Panc1 (cell line): ENCODE results near the gene MOB3C. TPM values are rescaled to one million over a fixed set of nuclear protein-coding genes. Genes with fewer than 3 reads are reported as not detected.

ENCODE experiments used
- ATAC-seq: fragments of 200-7000 bp; cut with Tn5 transposase; 2 replicates; pipeline ENCODE4 v1.9.1; 2020; ENCODE audit warnings: mild to moderate bottlenecking, moderate library complexity
- BruUV-seq: library from RNA; stranded (reverse); fragments of 400-500 nt; replicated peaks from 2 replicates; lab custom pipeline; 2021; lab: Mats Ljungman, UMichigan
- CTCF ChIA-PET: fragments of 300-600 bp; sonication (Branson Sonifier 250); formaldehyde crosslinking; loops from one replicate; lab custom pipeline; 2022; ENCODE audit warnings: antibody characterized with exemption; lab: Charles Lee
- POLR2A ChIA-PET: fragments of 300-600 bp; sonication (Branson Sonifier 250); formaldehyde crosslinking; loops from one replicate; lab custom pipeline; 2022; ENCODE audit warnings: antibody characterized with exemption; lab: Charles Lee
- DNase-seq: peaks from one replicate; pipeline ENCODE4 v3.0.0-alpha.2; 2010; ENCODE audit warnings: low read depth, low spot score
- H3K27ac ChIP-seq: 2 replicates; pipeline ENCODE4 v1.5.1; 2011; ENCODE audit warnings: mild to moderate bottlenecking, low read length, inconsistent platforms
- H3K27me3 ChIP-seq: fragments of 200-500 bp; sonication (Bioruptor generic); 2 replicates; pipeline ENCODE4 v1.6.0; 2014; ENCODE audit warnings: low read length, inconsistent platforms; ENCODE audit not compliant: control insufficient read depth, insufficient read depth
- H3K36me3 ChIP-seq: fragments of 200-500 bp; sonication (Bioruptor generic); 2 replicates; pipeline ENCODE4 v1.5.1; 2014; ENCODE audit warnings: inconsistent platforms, mild to moderate bottlenecking, low read length, moderate library complexity; ENCODE audit not compliant: control insufficient read depth, insufficient read depth
- H3K4me1 ChIP-seq: 2 replicates; pipeline ENCODE4 v1.5.1; 2011; ENCODE audit warnings: inconsistent platforms, mild to moderate bottlenecking, low read length, moderate library complexity; ENCODE audit not compliant: control insufficient read depth, insufficient read depth
- H3K4me3 ChIP-seq, 2 experiments: 2 replicates each; pipeline ENCODE4 v1.5.1; 2011 to 2012; ENCODE audit warnings: low read depth in 2 of 2, low read length in 2 of 2, mild to moderate bottlenecking in 2 of 2, inconsistent platforms in 1 of 2, moderate library complexity in 1 of 2
- H3K9me3 ChIP-seq: fragments of 200-500 bp; sonication (Bioruptor generic); 2 replicates; pipeline ENCODE4 v1.5.1; 2014; ENCODE audit warnings: low read depth, mild to moderate bottlenecking, inconsistent platforms, low read length, moderate library complexity; ENCODE audit not compliant: control insufficient read depth, insufficient read depth
- CTCF ChIP-seq: fragments of 450-650 bp; IDR thresholded peaks from 2 replicates; pipeline ENCODE4 v1.5.1; 2017; ENCODE audit warnings: mild to moderate bottlenecking
- POLR2AphosphoS5 ChIP-seq: IDR thresholded peaks from 2 replicates; pipeline ENCODE4 v1.6.1; 2012; ENCODE audit warnings: mild to moderate bottlenecking, low read depth, low read length, moderate library complexity
- SIN3A ChIP-seq: IDR thresholded peaks from 2 replicates; pipeline ENCODE4 v1.6.1; 2012; ENCODE audit warnings: low read depth, mild to moderate bottlenecking, low read length, moderate library complexity, borderline replicate concordance; ENCODE audit not compliant: insufficient read depth
- TCF7L2 ChIP-seq: IDR thresholded peaks from 2 replicates; pipeline ENCODE4 v1.6.1; 2011; ENCODE audit warnings: mild to moderate bottlenecking, low read depth, low read length, inconsistent platforms
- in situ Hi-C: cut with HindIII; loops from 2 replicates; pipeline ENCODE4 v1.10.0; 2016; ENCODE audit warnings: low sequenced_read_pairs, low pct_unique_long_range_greater_than_20kb
- intact Hi-C: fragments of 100-400 bp; cut with micrococcal nuclease; formaldehyde crosslinking; loops from one replicate; pipeline ENCODE4 v1.10.0; 2022; ENCODE audit not compliant: unreplicated experiment
- total RNA-seq: library from RNA; stranded (reverse); gene quantifications from one replicate; pipeline ENCODE4 v1.2.1, GENCODE V29; 2021; ENCODE audit not compliant: unreplicated experiment
- TF ChIP-seq, protein P1 (sequence below), 2 experiments: IDR thresholded peaks; 2 replicates each; pipeline ENCODE4 v1.6.1; 2011 to 2012; ENCODE audit warnings: low read depth in 2 of 2, control low read depth in 1 of 2, low read length in 1 of 2, mild to moderate bottlenecking in 1 of 2, moderate library complexity in 1 of 2; ENCODE audit not compliant: insufficient read depth in 1 of 2

MOB3C gene
- total RNA-seq, 1 experiment from 2014 or later: 10.5 TPM

DNA sequence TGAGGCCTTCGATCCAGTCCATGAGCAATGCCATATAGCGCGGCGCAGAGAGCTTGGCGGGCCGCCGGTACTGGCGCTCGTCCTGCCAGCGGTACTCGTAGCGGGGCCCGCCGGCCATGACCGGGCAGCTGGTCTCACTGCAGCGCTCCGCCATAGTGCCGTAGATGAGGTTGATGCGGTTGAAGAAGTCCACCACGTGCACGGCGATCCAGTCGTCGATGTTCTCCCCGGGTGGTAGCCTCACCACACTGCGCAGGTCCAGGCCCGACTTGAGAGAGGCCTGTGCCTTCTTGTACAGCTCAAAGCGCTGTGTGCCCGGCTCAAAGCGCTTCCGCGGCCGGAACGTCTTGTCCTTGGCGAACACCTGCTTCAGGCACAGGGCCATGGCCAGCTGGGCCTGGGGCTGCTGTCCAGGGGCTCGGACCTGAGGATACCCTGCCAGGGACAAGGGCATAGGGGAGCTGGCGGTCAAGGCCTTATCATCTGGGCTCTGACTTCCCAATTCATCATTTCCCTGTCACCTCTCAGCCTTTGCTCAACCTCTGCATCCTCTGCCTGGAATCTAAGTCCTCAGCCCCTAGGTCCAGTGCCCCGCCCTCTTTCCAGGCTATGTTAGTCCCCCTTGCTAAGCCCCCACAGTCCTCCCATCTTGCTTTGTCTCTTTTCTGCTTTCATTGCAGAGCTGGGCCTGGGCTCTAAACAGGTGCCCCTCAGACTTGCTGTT, 3.5 kb downstream of the MOB3C start:
- Histone ChIP-seq H3K27ac (no peak overlapping the region), H3K9me3 (no peaks in the 10 kb centered on the region), H3K4me1 (peaks cover 14% of the 10 kb centered on the region), H3K27me3 (no peaks in the 10 kb centered on the region), H3K4me3 (no peak overlapping the region), H3K36me3 (no peaks in the 10 kb centered on the region)
- CTCF ChIA-PET: interaction anchor here (0.6 kb wide), 1 partner anchor 11 kb away, joined by 3 read pairs; no protein-coding TSS in a partner anchor
- POLR2A ChIA-PET: interaction anchor here (0.5 kb wide), 1 partner anchor 49 kb away, joined by 12 read pairs; no protein-coding TSS in a partner anchor
- DNase-seq (no peak), ATAC-seq (no peak)
- TF ChIP-seq CTCF: no peak
- no peak for TF ChIP-seq TCF7L2
- TF ChIP-seq POLR2AphosphoS5: no peak
- TF ChIP-seq, protein P1, sequence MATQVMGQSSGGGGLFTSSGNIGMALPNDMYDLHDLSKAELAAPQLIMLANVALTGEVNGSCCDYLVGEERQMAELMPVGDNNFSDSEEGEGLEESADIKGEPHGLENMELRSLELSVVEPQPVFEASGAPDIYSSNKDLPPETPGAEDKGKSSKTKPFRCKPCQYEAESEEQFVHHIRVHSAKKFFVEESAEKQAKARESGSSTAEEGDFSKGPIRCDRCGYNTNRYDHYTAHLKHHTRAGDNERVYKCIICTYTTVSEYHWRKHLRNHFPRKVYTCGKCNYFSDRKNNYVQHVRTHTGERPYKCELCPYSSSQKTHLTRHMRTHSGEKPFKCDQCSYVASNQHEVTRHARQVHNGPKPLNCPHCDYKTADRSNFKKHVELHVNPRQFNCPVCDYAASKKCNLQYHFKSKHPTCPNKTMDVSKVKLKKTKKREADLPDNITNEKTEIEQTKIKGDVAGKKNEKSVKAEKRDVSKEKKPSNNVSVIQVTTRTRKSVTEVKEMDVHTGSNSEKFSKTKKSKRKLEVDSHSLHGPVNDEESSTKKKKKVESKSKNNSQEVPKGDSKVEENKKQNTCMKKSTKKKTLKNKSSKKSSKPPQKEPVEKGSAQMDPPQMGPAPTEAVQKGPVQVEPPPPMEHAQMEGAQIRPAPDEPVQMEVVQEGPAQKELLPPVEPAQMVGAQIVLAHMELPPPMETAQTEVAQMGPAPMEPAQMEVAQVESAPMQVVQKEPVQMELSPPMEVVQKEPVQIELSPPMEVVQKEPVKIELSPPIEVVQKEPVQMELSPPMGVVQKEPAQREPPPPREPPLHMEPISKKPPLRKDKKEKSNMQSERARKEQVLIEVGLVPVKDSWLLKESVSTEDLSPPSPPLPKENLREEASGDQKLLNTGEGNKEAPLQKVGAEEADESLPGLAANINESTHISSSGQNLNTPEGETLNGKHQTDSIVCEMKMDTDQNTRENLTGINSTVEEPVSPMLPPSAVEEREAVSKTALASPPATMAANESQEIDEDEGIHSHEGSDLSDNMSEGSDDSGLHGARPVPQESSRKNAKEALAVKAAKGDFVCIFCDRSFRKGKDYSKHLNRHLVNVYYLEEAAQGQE (IDR thresholded peaks at IDR 0.05; ENCODE audit: insufficient read depth in 1 of 2, low read depth in 2 of 2, low read length in 1 of 2): no peak
- TF ChIP-seq SIN3A: no peak
- intact Hi-C loops (no loop called here), in situ Hi-C loops (no loop called here)
- BruUV-seq: no TSS peak

DNA sequence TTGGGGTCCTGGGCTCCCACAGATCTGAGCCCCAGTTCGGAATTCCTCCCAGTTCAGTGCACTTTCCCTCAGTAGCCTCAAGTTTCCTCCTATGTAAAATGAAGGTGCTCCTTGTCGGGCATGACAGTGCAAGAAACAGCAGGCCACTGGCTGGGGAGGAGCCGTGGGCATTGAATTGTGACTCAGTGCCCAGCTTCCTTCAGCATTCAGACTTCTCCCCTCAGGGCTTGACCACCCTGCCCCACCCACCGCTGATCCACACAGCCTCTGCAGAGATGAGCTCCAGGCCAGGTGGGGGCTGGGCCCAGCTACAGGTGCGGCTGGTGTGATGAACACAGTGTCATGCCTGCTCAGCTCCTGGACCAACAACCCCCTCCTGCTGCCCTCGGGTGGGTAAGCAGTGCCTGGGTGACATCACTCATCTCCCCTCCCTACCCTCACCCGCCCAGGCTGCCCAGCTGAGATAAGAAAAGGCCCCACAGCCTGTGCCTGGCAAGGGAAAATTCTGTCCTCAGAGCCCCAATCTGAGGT, 4.9 kb downstream of the MOB3C start:
- Histone ChIP-seq H3K27ac (no peak overlapping the region), H3K4me3 (no peak overlapping the region), H3K4me1 (peaks cover 14% of the 10 kb centered on the region), H3K9me3 (no peaks in the 10 kb centered on the region), H3K36me3 (no peaks in the 10 kb centered on the region), H3K27me3 (no peaks in the 10 kb centered on the region)
- no TSS peak for BruUV-seq
- ChIA-PET CTCF (no interaction called here), POLR2A (no interaction called here)
- ATAC-seq: no peak
- in situ Hi-C loops (no loop called here), intact Hi-C loops (no loop called here)
- DNase-seq: no peak
- TF ChIP-seq, protein P1 (IDR thresholded peaks at IDR 0.05; ENCODE audit: insufficient read depth in 1 of 2, low read depth in 2 of 2, low read length in 1 of 2): no peak
- TF ChIP-seq POLR2AphosphoS5 (no peak), SIN3A (no peak), CTCF (no peak), TCF7L2 (no peak)
